Limb (tissue), 2 donors: ENCODE results near the gene FHOD3.

Source experiments
- DNase-seq, 2 donors: peaks; one replicate each; pipeline ENCODE4 v3.0.0-alpha.2; 2016; ENCODE audit errors: extremely low spot score in 2 of 2

Gene FHOD3

DNA sequence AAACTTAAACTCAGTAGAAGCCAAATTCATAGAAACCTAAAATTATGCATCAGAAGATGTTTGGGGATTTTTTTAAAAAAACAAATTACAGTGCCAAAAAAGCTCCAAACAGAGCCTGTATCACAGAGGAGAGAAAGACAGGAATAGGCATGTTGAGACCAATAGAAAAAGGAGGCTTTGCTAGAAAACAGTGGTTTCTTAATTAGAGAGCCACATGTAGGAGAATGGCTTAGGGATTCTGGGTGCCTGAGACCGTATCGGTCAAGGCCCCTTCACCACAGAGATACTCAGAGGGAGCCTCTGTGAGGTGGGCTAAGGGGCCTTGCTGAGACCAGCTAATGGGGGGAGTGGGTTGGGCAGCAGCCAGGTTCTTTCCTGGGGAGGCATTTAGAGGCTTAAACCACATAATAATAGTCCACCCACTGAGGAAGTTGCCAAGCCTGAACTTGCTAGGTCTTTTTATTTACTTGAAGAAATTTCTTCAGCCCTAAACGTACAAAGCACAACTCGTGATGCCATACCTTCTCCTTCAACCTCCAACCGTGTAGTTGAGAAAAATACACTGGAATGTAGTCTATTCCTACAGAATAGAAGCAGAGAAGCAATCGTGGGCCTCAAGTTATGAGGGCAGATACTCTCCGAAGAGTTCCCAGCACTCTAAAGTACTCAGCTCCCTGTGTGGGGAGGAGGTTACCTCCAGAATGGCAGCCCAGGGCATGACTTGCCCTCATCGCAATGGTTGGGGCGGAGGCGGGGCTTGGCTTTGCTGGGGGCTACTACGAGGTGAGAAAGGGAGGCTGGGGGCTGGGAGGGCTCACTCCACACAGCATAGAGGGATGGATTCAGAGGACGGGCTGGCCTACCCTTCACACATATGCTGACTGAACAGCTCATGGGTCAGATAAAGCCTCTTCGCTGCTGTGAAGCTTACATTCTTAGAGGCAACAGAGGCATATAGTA lies 293.4 kb downstream of the FHOD3 start:
- DNase-seq, result no peak

DNA sequence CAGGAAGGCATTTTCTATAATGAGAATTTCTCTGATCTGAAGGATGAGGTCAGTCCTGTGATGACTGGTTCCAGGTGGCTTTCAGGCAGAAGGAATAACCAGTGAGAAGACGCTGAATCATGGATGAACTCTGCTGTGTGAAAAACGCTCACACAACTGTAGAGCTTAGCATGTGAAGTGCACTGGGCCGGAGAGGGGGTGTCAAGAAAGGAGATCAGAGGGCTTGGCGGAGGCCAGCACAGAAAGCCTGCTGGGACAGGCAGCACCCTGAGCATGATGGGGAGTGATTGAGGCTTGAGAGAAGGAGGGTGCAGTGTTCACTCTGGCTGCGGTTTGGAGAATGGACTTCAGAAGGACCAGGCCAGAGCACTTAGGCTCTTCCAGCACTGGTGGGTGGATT lies 294.8 kb downstream of the FHOD3 start:
- no peak for DNase-seq

DNA sequence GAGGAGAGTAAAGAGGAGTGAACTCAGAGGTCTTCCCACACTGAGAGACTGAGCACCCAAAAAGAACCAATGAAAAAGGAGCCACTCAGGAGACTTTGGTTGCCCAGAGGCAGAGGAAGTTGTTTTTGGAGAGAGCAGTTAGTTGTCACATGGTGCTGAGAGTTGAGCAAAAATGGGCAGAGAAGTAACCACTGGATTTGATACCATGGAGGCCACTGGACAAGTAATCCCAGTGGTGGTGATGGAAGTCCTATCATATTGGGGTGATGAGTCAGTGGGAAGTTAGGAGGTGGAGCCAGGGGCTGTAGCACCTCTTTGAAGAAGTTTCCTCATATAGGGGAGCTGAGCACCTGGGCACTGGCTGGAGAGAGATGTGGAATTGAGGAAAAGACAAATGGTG lies 295.5 kb downstream of the FHOD3 start:
- DNase-seq, result no peak

DNA sequence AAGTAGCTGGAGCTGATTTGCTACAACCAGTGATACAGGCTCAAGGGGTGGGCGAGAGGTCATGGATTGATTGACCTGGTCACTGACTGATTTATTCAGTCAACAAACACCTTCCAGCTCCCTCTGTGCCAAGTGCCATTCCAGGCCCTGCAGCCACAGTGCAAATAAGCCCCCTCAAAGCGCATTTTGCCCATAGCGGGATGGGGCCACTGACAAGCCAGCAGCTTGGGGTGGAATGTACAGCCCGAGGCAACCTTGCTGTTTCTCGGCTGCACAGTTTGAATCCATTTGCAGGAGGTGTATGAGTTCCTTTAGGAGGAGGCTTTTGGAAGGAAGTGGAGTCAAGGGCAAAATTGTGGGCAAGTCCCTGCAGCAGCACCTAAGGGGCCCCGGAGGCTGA lies 296.1 kb downstream of the FHOD3 start:
- no peak for DNase-seq

DNA sequence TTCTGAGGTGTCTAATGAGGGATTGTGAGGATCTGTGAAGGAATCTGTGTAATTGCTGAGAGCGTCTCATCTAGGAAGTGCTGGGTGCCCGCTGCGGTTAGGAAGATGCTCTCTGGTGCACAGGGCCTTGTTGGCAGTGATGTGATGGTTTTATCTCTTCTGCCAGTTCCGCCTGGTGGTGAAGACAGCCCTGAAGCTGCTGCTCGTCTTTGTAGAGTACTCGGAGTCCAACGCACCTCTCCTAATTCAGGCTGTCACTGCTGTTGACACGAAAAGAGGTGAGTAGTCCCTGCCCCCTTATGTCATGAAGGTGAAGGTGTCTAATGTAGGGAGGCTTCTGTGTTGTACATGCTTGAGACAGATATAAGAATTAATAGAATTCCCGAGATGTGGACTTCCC lies 297.1 kb downstream of the FHOD3 start:
- DNase-seq, result no peak

DNA sequence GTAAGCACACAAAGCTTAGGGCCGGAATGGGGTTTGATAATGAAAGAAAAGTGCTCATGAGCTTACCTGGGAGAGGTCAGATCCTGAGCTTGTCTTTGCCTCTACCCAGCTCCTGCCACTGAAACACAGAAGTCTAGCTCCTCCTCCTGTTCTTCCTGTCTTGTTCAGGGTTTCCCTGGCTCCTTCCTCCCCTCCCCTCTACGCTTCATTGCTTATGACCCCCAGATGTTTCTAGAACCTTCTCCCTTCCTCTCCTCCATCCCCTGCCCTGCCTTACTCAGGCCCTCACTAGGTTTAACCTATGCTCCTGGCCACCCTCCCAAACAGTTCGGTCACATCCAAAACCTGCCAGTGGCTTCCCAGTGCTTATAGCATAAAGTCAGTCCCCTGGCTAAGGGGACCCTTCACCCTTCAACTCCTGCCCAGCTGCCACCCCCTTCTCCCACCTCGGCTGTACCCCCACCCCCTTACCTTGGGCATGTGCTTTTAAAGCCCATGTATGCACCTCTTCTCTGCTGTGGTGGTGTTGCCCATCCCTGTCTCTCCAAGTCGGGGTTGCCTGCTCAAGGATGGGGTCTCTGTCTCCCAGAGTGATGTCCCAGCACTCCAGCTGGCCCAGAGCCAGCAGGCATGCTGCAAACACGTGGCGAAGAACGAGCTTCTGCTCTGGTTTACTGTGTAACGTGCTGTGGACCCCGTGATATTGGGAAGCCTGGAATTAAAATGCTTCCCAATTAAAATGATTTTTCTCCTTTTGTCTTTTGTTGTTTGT lies 297.7 kb downstream of the FHOD3 start:
- DNase-seq, result no peak

DNA sequence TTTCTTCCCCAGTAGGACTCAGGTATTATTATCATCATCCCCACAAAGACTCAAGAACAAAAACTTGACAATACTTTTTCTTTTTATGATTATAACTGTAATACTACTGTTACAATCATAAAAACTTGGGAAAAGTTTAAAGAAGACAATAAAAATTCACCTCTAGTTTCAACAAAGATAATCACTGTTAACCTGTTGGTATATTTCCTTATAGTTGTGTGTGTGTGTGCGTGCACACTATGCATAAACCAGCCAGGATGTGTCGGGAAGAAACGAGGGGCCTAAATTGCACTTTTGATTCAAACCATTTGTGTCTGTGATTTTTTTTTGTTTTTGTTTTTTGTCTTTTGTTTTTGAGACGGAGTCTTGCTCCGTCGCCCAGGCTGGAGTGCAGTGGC lies 298.3 kb downstream of the FHOD3 start:
- no peak for DNase-seq

DNA sequence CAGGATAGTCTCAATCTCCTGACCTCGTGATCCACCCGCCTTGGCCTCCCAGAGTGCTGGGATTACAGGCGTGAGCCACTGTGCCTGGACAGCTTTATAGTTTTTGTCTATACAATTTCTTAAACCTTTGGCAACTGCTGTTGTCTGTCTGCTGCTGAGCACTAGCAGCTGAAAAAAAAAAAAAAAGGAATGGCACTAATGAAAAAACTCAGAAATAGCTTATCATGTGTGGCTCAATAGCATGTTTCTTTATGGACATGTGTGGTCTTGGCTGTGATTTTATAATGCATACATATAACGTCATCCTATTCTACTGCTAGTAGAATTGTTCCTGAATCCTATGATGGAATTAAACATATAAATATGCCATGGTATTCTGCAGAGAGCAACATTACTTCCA lies 300.1 kb downstream of the FHOD3 start:
- no peak for DNase-seq

DNA sequence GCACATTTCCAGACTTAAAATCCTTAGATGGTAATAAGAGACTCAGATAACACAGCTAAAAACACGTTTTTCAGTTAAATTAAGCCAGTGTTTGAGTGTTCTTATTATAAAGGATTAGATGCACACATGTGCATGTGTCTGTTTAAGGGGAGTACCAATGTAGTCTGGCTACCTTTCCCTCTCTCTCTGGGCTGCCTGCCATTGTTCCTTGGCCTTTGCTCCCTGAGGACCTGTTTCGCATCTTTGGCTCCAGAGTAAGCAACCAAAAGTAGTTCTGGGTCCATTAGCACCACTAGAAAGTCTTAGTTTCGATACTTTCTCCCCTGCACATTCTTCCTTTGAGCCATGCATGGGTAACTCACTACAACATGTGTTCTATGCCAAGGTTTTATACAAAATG lies 303.0 kb downstream of the FHOD3 start:
- DNase-seq, result no peak

DNA sequence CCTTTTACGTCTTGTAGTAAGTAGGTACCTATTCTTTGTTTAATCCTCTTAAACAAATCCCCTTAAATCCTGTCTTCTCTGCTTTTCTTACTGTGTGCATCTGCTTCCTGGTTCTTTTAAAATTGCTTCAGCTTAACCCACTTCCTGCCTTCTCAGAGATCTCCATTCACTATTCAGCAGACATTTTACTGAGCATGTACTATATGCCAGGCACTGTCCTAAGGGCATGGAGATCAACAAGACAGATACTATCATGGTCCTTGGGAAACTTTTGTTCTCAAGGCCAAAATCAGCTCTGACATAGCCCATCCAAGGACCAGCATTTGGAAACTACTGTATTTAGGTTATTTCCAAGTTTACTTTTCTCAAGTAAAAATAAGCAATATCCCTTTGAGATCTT lies 303.8 kb downstream of the FHOD3 start:
- no peak for DNase-seq

DNA sequence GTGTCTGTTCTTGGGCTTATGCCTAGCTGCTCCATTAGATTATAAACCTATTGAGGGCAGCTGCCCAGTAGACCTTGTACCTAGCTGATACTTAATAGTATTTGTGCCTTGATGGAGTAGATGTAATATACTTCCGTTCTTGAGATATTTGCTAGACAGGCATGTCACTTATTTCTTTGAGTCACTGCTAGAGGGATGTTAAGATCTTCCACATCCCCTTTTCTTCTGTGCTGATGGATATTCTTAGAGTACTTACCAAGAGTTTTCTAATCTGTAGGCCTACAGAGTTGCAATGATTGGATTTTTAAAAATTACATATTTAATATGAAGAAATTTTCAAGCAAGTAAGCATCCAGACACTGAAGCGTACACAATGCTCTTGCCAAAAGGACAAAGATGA lies 304.6 kb downstream of the FHOD3 start:
- DNase-seq, result no peak

DNA sequence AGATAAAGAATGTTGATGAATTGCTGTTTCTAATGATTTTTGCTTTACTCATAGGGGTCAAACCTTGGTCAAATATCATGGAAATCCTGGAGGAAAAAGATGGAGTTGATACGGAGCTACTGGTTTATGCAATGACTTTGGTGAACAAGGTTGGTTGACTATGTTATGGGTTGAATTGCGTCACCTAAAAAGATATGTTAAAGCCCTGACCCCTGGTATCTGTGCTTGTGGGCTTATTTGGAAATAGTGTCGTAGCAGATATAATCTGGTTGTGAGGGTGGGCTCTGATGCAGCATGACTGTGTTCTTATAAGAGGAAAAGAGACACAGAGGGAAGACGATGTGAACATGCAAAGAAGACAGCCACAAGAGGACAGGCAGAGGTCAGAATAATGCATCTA lies 305.1 kb downstream of the FHOD3 start:
- DNase-seq, result no peak

DNA sequence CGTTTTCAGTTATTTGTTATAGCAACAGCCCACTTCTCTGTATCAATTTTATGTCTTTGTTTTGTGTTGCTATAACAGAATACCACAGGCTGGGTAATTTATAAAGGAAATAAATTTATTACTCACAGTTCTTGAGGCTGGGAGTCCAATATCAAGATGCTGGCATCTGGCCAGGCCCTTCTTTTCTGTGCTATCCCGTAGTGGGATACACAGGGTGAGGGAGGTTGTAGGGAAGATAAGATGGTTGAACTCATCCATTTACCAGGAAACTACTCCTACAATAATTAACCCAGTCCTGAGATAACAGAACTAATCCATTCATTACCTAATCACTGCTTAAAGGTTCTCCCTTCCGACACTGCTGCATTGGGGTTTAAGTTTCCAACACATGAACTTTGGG lies 310.6 kb downstream of the FHOD3 start:
- DNase-seq, result no peak

DNA sequence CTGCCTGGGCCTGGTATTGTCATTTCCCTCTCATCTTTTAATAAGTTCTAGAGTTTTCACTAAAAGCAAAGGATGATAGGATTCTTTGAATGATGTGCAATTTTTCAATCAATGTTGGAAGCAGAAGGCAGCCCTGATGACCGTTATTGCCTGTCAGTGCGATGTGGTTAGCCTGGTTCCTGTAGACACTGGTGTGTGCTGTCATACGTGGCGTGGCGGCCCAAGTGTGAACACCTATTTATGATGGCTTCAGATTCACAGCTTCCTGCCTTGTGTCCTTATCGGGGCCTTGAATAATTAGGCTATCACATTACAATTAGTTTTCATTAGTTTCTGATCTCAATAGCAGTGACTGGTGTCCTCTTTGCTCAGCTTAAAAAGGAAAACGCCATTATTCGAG lies 312.7 kb downstream of the FHOD3 start:
- no peak for DNase-seq

DNA sequence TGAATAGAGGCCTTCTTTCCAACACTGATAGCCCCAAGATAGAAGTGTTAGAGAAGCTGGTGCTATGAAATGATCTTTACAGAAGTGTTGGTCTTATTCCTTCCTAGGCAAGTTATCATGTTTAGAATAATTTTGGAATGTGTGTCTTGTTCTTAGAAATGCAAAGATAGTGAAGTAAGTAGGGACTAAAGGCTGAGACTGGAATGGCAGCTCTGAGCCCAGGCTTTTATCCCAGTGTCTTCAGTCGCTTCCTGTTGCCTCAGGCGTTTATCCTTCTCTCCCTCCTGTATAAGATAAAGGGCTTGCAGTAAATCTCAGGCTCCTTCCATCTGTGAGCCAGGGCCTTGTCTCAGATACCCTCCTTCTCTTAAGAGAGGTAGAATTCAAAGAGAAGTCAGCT lies 313.1 kb downstream of the FHOD3 start:
- DNase-seq, result no peak

DNA sequence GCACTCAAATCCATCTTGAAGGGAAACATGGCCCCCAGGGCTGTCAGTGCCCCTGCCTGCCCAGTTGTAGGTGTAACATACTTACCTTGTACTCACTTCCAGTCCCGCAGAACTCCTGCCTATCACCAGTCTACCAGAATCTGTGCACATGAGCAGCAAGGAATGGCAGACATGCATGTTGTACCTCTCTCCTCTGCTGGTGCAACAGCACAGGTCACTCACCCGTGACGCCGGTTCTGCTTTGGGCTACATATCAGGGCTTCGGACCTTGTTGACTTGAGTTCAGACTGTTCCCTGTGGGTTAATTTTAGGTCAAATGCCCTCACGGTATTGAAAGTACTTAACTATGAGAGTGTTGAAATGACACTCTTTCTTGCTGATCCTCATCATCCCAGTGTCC lies 315.6 kb downstream of the FHOD3 start:
- DNase-seq, result no peak

DNA sequence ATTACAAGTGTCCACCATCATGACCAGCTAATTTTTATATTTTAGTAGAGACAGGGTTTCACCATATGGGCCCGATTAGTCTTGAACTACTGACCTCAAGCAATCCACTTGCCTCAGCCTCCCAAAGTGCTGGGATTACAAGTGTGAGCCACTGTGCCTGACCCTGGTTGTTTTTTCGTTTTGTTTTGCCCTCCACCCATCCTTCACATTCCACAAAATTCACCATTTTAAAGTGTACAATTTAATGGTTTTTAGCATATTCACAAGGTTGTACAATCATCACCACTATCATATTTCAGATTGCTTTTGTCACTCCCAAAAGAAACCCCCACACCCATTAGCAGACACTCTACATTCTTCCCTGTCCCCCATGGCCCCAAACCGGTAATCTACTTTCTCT lies 316.3 kb downstream of the FHOD3 start:
- DNase-seq, result no peak

DNA sequence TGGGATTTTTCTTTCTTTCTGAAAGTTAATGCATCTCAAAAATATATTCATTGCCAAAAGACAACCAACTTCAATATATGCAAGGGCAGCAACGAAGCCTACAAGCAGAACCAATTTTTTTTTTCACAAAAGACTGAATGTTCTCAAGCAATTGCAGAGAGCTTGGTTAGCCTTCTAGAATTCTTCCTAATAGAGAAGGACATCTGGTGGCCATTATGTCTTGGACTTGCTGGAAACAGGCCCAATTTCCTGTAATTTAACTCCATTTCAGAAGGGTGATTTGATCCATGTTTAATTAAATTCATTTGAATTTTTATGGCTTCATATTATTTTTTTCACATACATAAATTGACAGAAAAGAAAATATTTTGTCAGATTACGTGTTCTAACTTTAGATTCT lies 323.3 kb downstream of the FHOD3 start:
- no peak for DNase-seq

DNA sequence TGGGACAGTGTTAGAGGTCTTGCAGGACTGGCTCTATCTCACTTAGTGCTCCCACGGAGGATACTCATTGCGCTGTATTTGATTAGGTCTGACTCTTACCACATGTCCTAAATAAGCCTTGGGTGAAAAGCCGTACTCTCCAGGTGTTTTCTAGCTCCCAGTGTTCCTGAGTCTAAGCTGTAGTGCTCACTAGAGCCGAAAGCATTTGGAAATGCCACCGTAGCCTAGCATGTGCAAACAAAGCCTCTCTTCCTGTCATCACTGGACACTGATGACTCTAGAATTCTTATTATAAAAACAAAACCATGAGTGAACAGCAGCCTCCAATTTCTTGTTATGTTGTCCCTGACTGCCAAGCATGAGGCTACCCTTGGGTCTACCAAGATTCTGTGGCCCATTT lies 325.1 kb downstream of the FHOD3 start:
- no peak for DNase-seq

DNA sequence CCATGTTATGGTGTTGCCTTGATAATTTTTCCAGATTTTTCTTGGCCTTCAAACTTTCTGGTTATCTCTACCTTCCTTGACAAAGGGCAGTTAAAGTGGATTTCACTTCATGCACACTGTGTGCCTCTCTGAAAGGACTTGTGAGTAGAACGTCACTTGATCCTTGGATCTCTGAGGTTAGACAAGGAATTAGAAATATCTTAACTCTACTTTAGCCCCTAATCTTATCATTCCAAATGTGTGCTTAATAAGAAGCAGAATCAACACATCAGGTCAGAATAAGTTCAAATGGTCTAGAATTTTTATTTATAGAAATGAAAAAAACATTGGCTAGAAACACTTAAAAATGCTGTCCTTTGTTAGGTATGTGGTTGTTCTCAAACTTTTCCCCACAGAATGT lies 325.6 kb downstream of the FHOD3 start:
- no peak for DNase-seq

DNA sequence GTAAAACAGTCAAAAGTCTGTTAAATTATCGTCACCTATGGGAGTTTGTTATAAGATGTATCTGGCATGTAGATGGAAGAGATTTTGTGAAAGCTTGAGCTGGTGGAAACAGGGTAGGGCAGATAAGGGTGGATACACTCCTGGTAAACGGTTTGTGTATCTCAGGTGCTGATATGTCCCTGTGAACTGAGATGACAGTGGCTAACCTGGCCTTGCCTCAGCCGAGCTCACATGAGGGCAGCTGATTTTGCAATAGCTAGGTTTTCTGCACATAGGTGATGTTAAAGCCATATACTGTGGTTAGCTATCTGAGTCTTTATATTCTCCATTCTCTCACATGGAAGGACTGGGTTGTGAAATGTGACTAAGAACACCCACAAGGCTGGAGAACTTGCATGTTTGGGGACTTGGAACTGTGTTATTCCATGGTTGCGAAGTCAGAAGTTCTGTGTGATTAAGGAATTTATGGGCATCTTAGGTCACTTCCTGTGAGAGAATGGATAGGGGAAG lies 326.2 kb downstream of the FHOD3 start:
- DNase-seq, result no peak

DNA sequence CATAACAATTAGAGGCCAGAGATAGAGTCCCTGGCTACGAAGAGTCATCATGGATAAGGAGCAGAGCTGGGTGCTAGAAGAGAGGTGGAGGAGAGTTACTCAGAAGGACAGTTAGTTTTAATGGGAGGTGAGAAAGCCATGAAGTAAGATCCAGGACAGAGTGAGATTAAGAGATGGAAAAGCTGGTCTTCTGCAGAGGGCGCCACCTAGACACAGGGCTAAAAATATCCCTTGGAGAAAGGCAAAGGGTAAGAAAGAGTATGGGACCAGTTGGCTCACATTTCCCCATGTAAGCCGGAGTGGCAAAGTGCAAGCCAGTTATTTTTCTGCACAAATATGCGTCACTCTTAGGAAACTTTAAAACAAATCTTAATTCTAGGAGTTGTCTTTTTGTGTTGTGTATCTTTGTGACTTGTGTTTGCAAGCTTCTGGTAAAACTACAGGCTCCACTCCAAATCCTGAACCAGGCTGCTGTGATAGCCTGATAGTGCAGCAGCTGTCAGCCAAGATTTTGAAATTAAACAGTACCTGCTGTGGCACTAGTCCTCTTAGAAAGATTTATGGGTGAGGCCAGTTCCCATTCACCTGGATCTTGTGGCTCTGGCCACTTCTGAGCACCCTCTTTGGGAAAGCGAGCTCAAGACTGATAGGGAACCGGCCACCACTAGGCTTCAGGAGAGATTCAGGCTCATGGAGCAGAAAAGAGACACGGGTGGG lies 327.1 kb downstream of the FHOD3 start:
- DNase-seq, result no peak
